GM23338 (cell line): ENCODE data around the gene MUC5B. TPM values are rescaled to one million over a fixed set of nuclear protein-coding genes. Genes with fewer than 3 reads are reported as not detected.

Experiments
- ATAC-seq: fragments of 200-7000 bp; cut with Tn5 transposase; 3 replicates; pipeline ENCODE4 v1.9.1; 2020
- DNase-seq: peaks from one replicate; pipeline ENCODE4 v3.0.0-alpha.2; 2015; ENCODE audit warnings: low spot score
- H2AFZ ChIP-seq: fragments of 200-600 bp; sonication (generic); 2 replicates; pipeline ENCODE4 v1.8.0; 2016; ENCODE audit warnings: antibody characterized with exemption, mild to moderate bottlenecking, moderate library complexity
- H3F3A ChIP-seq: fragments of 200-600 bp; sonication (generic); replicated peaks from 2 replicates; pipeline ENCODE4 v1.8.0; 2017; ENCODE audit warnings: antibody characterized with exemption, mixed run types, low read depth
- H3K27ac ChIP-seq: fragments of 200-600 bp; sonication (generic); 2 replicates; pipeline ENCODE4 v1.6.1; 2016; ENCODE audit warnings: low read depth
- H3K27me3 ChIP-seq: fragments of 200-600 bp; sonication (generic); 2 replicates; pipeline ENCODE4 v1.8.0; 2016; ENCODE audit warnings: mild to moderate bottlenecking, mixed run types, moderate library complexity; ENCODE audit not compliant: insufficient read depth
- H3K36me3 ChIP-seq: fragments of 200-600 bp; sonication (generic); 2 replicates; pipeline ENCODE4 v1.8.0; 2016; ENCODE audit warnings: mild to moderate bottlenecking; ENCODE audit not compliant: insufficient read depth
- H3K4me1 ChIP-seq: fragments of 200-600 bp; sonication (generic); 2 replicates; pipeline ENCODE4 v1.8.0; 2016; ENCODE audit warnings: mild to moderate bottlenecking, moderate library complexity; ENCODE audit not compliant: insufficient read depth
- H3K4me2 ChIP-seq: fragments of 200-600 bp; sonication (generic); 2 replicates; pipeline ENCODE4 v1.7.1; 2017; ENCODE audit warnings: mixed run types
- H3K4me3 ChIP-seq: fragments of 200-600 bp; sonication (generic); 2 replicates; pipeline ENCODE4 v1.6.1; 2016; ENCODE audit warnings: mixed run types
- H3K79me2 ChIP-seq: fragments of 200-600 bp; sonication (generic); replicated peaks from 2 replicates; pipeline ENCODE4 v1.8.0; 2017; ENCODE audit warnings: mild to moderate bottlenecking; ENCODE audit not compliant: insufficient read depth
- H3K9me2 ChIP-seq: fragments of 200-600 bp; sonication (generic); 2 replicates; pipeline ENCODE4 v1.8.0; 2017; ENCODE audit not compliant: insufficient read depth
- H4K20me1 ChIP-seq: fragments of 200-600 bp; sonication (generic); replicated peaks from 2 replicates; pipeline ENCODE4 v1.8.0; 2017; ENCODE audit warnings: mild to moderate bottlenecking; ENCODE audit not compliant: insufficient read depth
- H3K27ac Mint-ChIP-seq: 2 replicates; pipeline ENCODE4 v1.8.0; 2020; ENCODE audit warnings: inconsistent platforms, mild to moderate bottlenecking, moderate library complexity, mixed read lengths
- H3K27me3 Mint-ChIP-seq: 3 replicates; pipeline ENCODE4 v1.8.0; 2022; ENCODE audit warnings: low read depth, mild to moderate bottlenecking, moderate library complexity, mixed read lengths, inconsistent platforms; ENCODE audit not compliant: insufficient read depth, poor library complexity
- H3K36me3 Mint-ChIP-seq: 3 replicates; pipeline ENCODE4 v1.8.0; 2021; ENCODE audit warnings: low read depth, mild to moderate bottlenecking, inconsistent platforms, moderate library complexity, mixed read lengths
- H3K4me1 Mint-ChIP-seq: 3 replicates; pipeline ENCODE4 v1.8.0; 2020; ENCODE audit warnings: mild to moderate bottlenecking, inconsistent platforms, mixed read lengths
- H3K4me3 Mint-ChIP-seq: 3 replicates; pipeline ENCODE4 v1.8.0; 2021; ENCODE audit warnings: moderate library complexity, mild to moderate bottlenecking, inconsistent platforms, mixed read lengths
- H3K9me3 Mint-ChIP-seq: 3 replicates; pipeline ENCODE4 v1.8.0; 2020; ENCODE audit warnings: moderate library complexity, mild to moderate bottlenecking, inconsistent platforms, mixed read lengths
- CREB1 ChIP-seq: fragments of 250-450 bp; sonication (Bioruptor Pico); IDR thresholded peaks from 2 replicates; pipeline ENCODE4 v1.5.0; 2020; ENCODE audit warnings: low read depth, mild to moderate bottlenecking, moderate library complexity
- EZH2 ChIP-seq: fragments of 200-600 bp; sonication (generic); IDR thresholded peaks from one replicate; pipeline ENCODE4 v1.8.0; 2017; ENCODE audit warnings: antibody characterized with exemption, mild to moderate bottlenecking, low read depth; ENCODE audit not compliant: unreplicated experiment
- EZH2phosphoT487 ChIP-seq: fragments of 200-600 bp; sonication (generic); IDR thresholded peaks from one replicate; pipeline ENCODE4 v1.8.1; 2018; ENCODE audit warnings: antibody characterized with exemption; ENCODE audit not compliant: unreplicated experiment
- JUNB ChIP-seq: IDR thresholded peaks from one replicate; pipeline ENCODE4 v1.6.1; 2016; ENCODE audit warnings: antibody characterized with exemption; ENCODE audit not compliant: unreplicated experiment
- REST ChIP-seq: IDR thresholded peaks from one replicate; pipeline ENCODE4 v1.6.1; 2018; ENCODE audit warnings: antibody characterized with exemption; ENCODE audit not compliant: unreplicated experiment
- STAT1 ChIP-seq: IDR thresholded peaks from one replicate; pipeline ENCODE4 v1.6.1; 2016; ENCODE audit warnings: antibody characterized with exemption; ENCODE audit not compliant: unreplicated experiment
- ZNF114 ChIP-seq: fragments of 250-450 bp; sonication (Bioruptor Pico); IDR thresholded peaks from 2 replicates; pipeline ENCODE4 v1.5.0; 2020; ENCODE audit warnings: mild to moderate bottlenecking, moderate library complexity
- polyA plus RNA-seq: library from polyadenylated mRNA; unstranded; fragments of >200 nt; fragmentation: Nextera tagmentation; extraction: Ambion mirVana; gene quantifications from 2 replicates; pipeline ENCODE4 v1.2.1, GENCODE V29; 2016
- total RNA-seq: library from RNA; depleted of rRNA; stranded (reverse); fragments of >200 nt; shearing (Covaris generic); gene quantifications from 2 replicates; pipeline ENCODE4 v1.2.3, GENCODE V29; 2014

The MUC5B gene
- total and polyA plus RNA-seq, 2 experiments from 2014 or later = 0.18 to 0.90 TPM

- H3K27me3 ChIP-seq = no peaks in the 10 kb centered on the region
- H3K79me2 ChIP-seq = no peaks in the 10 kb centered on the region
- no peaks in the 10 kb centered on the region for H3K4me1 ChIP-seq
- H3K36me3 Mint-ChIP-seq = no peaks in the 10 kb centered on the region
- H3F3A ChIP-seq = no peaks in the 10 kb centered on the region
- no peak overlapping the region for H3K4me3 Mint-ChIP-seq
- DNase-seq (no peak), ATAC-seq (no peak)
- H3K9me2 ChIP-seq = no peaks in the 10 kb centered on the region
- no peak for TF ChIP-seq REST
- H3K4me1 Mint-ChIP-seq = peaks cover 3% of the 10 kb centered on the region
- no peak overlapping the region for H3K27ac ChIP-seq
- no peak overlapping the region for H2AFZ ChIP-seq
- H3K27me3 Mint-ChIP-seq = peaks cover 4% of the 10 kb centered on the region
- H3K27ac Mint-ChIP-seq = no peak overlapping the region
- no peak overlapping the region for H3K4me2 ChIP-seq
- peaks cover 2% of the 10 kb centered on the region; the same call in 1 of the 3 replicates for H3K9me3 Mint-ChIP-seq
- H3K36me3 ChIP-seq = no peaks in the 10 kb centered on the region
- no peaks in the 10 kb centered on the region for H4K20me1 ChIP-seq
- no peak overlapping the region for H3K4me3 ChIP-seq
Observed at GRCh38 chr11:1221848-1222311, 986 bp upstream of the MUC5B start.

- Histone ChIP-seq H3F3A (no peaks in the 10 kb centered on the region), H3K27ac (no peak overlapping the region), H3K27me3 (no peaks in the 10 kb centered on the region), H3K4me2 (no peak overlapping the region), H2AFZ (no peak overlapping the region), H3K79me2 (no peaks in the 10 kb centered on the region), H4K20me1 (no peaks in the 10 kb centered on the region), H3K4me1 (no peaks in the 10 kb centered on the region), H3K4me3 (no peak overlapping the region), H3K9me2 (no peaks in the 10 kb centered on the region), H3K36me3 (no peaks in the 10 kb centered on the region)
- Mint-ChIP-seq H3K4me3 (no peak overlapping the region), H3K9me3 (no peaks in the 10 kb centered on the region), H3K27ac (no peak overlapping the region), H3K36me3 (no peaks in the 10 kb centered on the region), H3K4me1 (peaks cover 3% of the 10 kb centered on the region), H3K27me3 (peaks cover 4% of the 10 kb centered on the region)
- no peak for ATAC-seq
- DNase-seq = no peak
- no peak for TF ChIP-seq ZNF114 (CRISPR knock-in tag)
- TF ChIP-seq JUNB = no peak
- no peak for TF ChIP-seq CREB1 (CRISPR knock-in tag)
- TF ChIP-seq EZH2 = no peak
- TF ChIP-seq STAT1 = no peak
Observed at GRCh38 chr11:1223346-1224110, 662 bp downstream of the MUC5B start.

GRCh38 chr11:1224111-1224490, 1.2 kb downstream of the MUC5B start:
- ATAC-seq = peak; percentile 10; the same call in 2 of the 3 replicates
- TF ChIP-seq EZH2phosphoT487 = no peak
- no peak for TF ChIP-seq JUNB

More at GRCh38 chr11:1224111-1224490, 1.2 kb downstream of the MUC5B start:
- H3K4me2 ChIP-seq = no peak overlapping the region
- no peaks in the 10 kb centered on the region for H3F3A ChIP-seq
- H2AFZ ChIP-seq = no peak overlapping the region
- Mint-ChIP-seq H3K4me1 (peaks cover 3% of the 10 kb centered on the region), H3K9me3 (no peaks in the 10 kb centered on the region), H3K36me3 (no peaks in the 10 kb centered on the region), H3K4me3 (no peak overlapping the region), H3K27me3 (peaks cover 4% of the 10 kb centered on the region), H3K27ac (no peak overlapping the region)
- no peak overlapping the region for H3K27ac ChIP-seq
- peak; percentile 17 for DNase-seq
- H3K4me3 ChIP-seq = no peak overlapping the region
- H3K79me2 ChIP-seq = no peaks in the 10 kb centered on the region
- no peaks in the 10 kb centered on the region for H3K36me3 ChIP-seq
- no peaks in the 10 kb centered on the region for H3K9me2 ChIP-seq
- H4K20me1 ChIP-seq = no peaks in the 10 kb centered on the region
- no peaks in the 10 kb centered on the region for H3K27me3 ChIP-seq
- no peaks in the 10 kb centered on the region for H3K4me1 ChIP-seq
